Panc1 (cell line): Measurements from ENCODE around the gene CYP27B1. TPM values are rescaled to one million over a fixed set of nuclear protein-coding genes. Genes with fewer than 3 reads are reported as not detected.
"Not testable (repeated sequence)": the region's sequence is repeated elsewhere in the genome, so short reads cannot be mapped to it uniquely, and the experiment has no call there.

ENCODE experiments used
- ATAC-seq: fragments of 200-7000 bp; cut with Tn5 transposase; 2 replicates; pipeline ENCODE4 v1.9.1; 2020; ENCODE audit warnings: mild to moderate bottlenecking, moderate library complexity
- BruUV-seq: library from RNA; stranded (reverse); fragments of 400-500 nt; replicated peaks from 2 replicates; lab custom pipeline; 2021; lab: Mats Ljungman, UMichigan
- CTCF ChIA-PET: fragments of 300-600 bp; sonication (Branson Sonifier 250); formaldehyde crosslinking; loops from one replicate; lab custom pipeline; 2022; ENCODE audit warnings: antibody characterized with exemption; lab: Charles Lee
- POLR2A ChIA-PET: fragments of 300-600 bp; sonication (Branson Sonifier 250); formaldehyde crosslinking; loops from one replicate; lab custom pipeline; 2022; ENCODE audit warnings: antibody characterized with exemption; lab: Charles Lee
- DNase-seq: peaks from one replicate; pipeline ENCODE4 v3.0.0-alpha.2; 2010; ENCODE audit warnings: low read depth, low spot score
- H3K27ac ChIP-seq: 2 replicates; pipeline ENCODE4 v1.5.1; 2011; ENCODE audit warnings: mild to moderate bottlenecking, low read length, inconsistent platforms
- H3K27me3 ChIP-seq: fragments of 200-500 bp; sonication (Bioruptor generic); 2 replicates; pipeline ENCODE4 v1.6.0; 2014; ENCODE audit warnings: low read length, inconsistent platforms; ENCODE audit not compliant: control insufficient read depth, insufficient read depth
- H3K36me3 ChIP-seq: fragments of 200-500 bp; sonication (Bioruptor generic); 2 replicates; pipeline ENCODE4 v1.5.1; 2014; ENCODE audit warnings: inconsistent platforms, mild to moderate bottlenecking, low read length, moderate library complexity; ENCODE audit not compliant: control insufficient read depth, insufficient read depth
- H3K4me1 ChIP-seq: 2 replicates; pipeline ENCODE4 v1.5.1; 2011; ENCODE audit warnings: inconsistent platforms, mild to moderate bottlenecking, low read length, moderate library complexity; ENCODE audit not compliant: control insufficient read depth, insufficient read depth
- H3K4me3 ChIP-seq, 2 experiments: 2 replicates each; pipeline ENCODE4 v1.5.1; 2011 to 2012; ENCODE audit warnings: low read depth in 2 of 2, low read length in 2 of 2, mild to moderate bottlenecking in 2 of 2, inconsistent platforms in 1 of 2, moderate library complexity in 1 of 2
- H3K9me3 ChIP-seq: fragments of 200-500 bp; sonication (Bioruptor generic); 2 replicates; pipeline ENCODE4 v1.5.1; 2014; ENCODE audit warnings: low read depth, mild to moderate bottlenecking, inconsistent platforms, low read length, moderate library complexity; ENCODE audit not compliant: control insufficient read depth, insufficient read depth
- POLR2AphosphoS5 ChIP-seq: IDR thresholded peaks from 2 replicates; pipeline ENCODE4 v1.6.1; 2012; ENCODE audit warnings: mild to moderate bottlenecking, low read depth, low read length, moderate library complexity
- SIN3A ChIP-seq: IDR thresholded peaks from 2 replicates; pipeline ENCODE4 v1.6.1; 2012; ENCODE audit warnings: low read depth, mild to moderate bottlenecking, low read length, moderate library complexity, borderline replicate concordance; ENCODE audit not compliant: insufficient read depth
- TCF7L2 ChIP-seq: IDR thresholded peaks from 2 replicates; pipeline ENCODE4 v1.6.1; 2011; ENCODE audit warnings: mild to moderate bottlenecking, low read depth, low read length, inconsistent platforms
- in situ Hi-C: cut with HindIII; loops from 2 replicates; pipeline ENCODE4 v1.10.0; 2016; ENCODE audit warnings: low sequenced_read_pairs, low pct_unique_long_range_greater_than_20kb
- intact Hi-C: fragments of 100-400 bp; cut with micrococcal nuclease; formaldehyde crosslinking; loops from one replicate; pipeline ENCODE4 v1.10.0; 2022; ENCODE audit not compliant: unreplicated experiment
- total RNA-seq: library from RNA; stranded (reverse); gene quantifications from one replicate; pipeline ENCODE4 v1.2.1, GENCODE V29; 2021; ENCODE audit not compliant: unreplicated experiment
- TF ChIP-seq, protein P1 (sequence below): fragments of 450-650 bp; IDR thresholded peaks from 2 replicates; pipeline ENCODE4 v1.5.1; 2017; ENCODE audit warnings: mild to moderate bottlenecking
- TF ChIP-seq, protein P2 (sequence below), 2 experiments: IDR thresholded peaks; 2 replicates each; pipeline ENCODE4 v1.6.1; 2011 to 2012; ENCODE audit warnings: low read depth in 2 of 2, control low read depth in 1 of 2, low read length in 1 of 2, mild to moderate bottlenecking in 1 of 2, moderate library complexity in 1 of 2; ENCODE audit not compliant: insufficient read depth in 1 of 2

CYP27B1 gene
- total RNA-seq, 1 experiment from 2014 or later = 4.0 TPM

DNA sequence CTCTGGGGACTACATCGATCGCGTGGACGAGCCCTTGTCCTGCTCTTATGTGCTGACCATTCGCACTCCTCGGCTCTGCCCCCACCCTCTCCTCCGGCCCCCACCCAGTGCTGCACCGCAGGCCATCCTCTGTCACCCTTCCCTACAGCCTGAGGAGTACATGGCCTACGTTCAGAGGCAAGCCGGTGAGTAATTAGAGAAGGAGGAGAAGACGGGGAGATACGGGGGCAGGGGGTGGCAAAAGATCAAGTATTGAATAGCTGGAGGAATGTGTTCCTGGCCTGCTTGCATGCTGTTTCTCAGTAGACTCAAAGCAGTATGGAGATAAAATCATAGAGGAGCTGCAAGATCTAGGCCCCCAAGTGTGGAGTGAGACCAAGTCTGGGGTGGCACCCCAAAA is 51.1 kb downstream of the CYP27B1 start:
- no peaks in the 10 kb centered on the region for H3K9me3 ChIP-seq
- H3K27ac ChIP-seq = no peak overlapping the region
- in situ Hi-C loops = no loop called here
- H3K4me3 ChIP-seq = no peak overlapping the region
- intact Hi-C loops = no loop called here
- no peak for DNase-seq
- TF ChIP-seq TCF7L2 (no peak), SIN3A (no peak)
- ChIA-PET CTCF (no interaction called here), POLR2A (no interaction called here)
- no peak for ATAC-seq
- H3K36me3 ChIP-seq = no peaks in the 10 kb centered on the region; the same call in 1 of the 2 replicates
- H3K4me1 ChIP-seq = no peaks in the 10 kb centered on the region
- no peaks in the 10 kb centered on the region for H3K27me3 ChIP-seq
- BruUV-seq = no TSS peak

DNA sequence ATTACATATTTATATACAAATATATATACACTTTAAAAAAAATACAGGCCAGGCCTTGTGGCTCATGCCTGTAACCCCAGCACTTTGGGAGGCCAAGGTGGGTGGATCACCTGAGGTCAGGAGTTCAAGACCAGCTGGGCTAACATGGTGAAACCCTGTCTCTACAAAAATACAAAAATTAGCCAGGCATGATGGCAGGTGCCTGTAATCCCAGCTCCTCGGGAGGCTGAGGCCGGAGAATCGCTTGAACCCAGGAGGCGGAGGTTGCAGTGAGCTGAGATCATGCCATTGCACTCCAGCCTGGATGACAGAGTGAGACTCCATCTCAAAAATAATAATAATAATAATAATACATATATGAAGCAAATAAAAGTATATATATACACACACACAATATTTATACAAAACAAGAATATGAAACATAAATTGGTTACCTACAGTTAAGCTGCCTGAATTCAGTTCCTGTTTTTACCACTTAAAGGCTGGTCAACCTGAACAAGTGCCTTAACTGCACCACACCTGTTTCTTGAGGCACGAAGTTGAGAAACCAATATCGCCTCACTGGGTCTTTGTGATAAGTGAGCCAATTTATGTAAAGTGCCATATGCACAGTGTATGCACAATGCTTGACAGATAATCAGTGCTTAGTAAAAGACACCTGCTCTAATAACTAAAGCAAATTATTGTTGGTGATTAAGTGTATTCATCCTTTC is 51.7 kb downstream of the CYP27B1 start:
- POLR2A ChIA-PET, intact Hi-C loops, H3K4me3 ChIP-seq, DNase-seq, H3K9me3 ChIP-seq, H3K27me3 ChIP-seq, BruUV-seq, H3K4me1 ChIP-seq, CTCF ChIA-PET, H3K27ac ChIP-seq, H3K36me3 ChIP-seq, ATAC-seq, in situ Hi-C loops: not testable (repeated sequence)

DNA sequence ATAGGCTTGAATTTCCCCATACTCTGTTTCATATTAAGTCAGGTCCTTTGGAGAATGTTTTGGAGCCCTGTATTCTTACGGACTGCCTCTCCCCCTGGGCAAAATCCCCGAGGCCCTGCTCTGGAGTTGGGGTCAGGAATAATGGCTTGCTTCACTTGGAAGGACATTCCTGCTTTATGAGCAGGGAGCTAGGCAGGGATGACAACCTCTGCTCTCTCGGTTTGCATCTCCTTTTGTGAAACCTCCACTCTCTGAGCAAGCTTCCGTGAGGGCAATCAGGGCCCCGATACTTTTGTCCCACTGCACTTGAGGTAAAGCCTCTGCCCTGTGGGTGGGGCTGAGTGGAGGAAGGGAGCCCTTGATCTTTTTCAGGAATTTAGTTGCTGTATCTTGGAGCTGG is 53.7 kb downstream of the CYP27B1 start:
- CTCF ChIA-PET = no interaction called here
- no peak for DNase-seq
- Histone ChIP-seq H3K4me1 (no peaks in the 10 kb centered on the region), H3K9me3 (no peaks in the 10 kb centered on the region), H3K36me3 (no peaks in the 10 kb centered on the region; the same call in 1 of the 2 replicates), H3K27ac (no peak overlapping the region), H3K4me3 (no peak overlapping the region), H3K27me3 (no peaks in the 10 kb centered on the region)
- POLR2A ChIA-PET = no interaction called here
- in situ Hi-C loops = no loop called here
- intact Hi-C loops = no loop called here
- TF ChIP-seq TCF7L2 (no peak), POLR2AphosphoS5 (no peak), SIN3A (no peak)
- TF ChIP-seq, protein P1, sequence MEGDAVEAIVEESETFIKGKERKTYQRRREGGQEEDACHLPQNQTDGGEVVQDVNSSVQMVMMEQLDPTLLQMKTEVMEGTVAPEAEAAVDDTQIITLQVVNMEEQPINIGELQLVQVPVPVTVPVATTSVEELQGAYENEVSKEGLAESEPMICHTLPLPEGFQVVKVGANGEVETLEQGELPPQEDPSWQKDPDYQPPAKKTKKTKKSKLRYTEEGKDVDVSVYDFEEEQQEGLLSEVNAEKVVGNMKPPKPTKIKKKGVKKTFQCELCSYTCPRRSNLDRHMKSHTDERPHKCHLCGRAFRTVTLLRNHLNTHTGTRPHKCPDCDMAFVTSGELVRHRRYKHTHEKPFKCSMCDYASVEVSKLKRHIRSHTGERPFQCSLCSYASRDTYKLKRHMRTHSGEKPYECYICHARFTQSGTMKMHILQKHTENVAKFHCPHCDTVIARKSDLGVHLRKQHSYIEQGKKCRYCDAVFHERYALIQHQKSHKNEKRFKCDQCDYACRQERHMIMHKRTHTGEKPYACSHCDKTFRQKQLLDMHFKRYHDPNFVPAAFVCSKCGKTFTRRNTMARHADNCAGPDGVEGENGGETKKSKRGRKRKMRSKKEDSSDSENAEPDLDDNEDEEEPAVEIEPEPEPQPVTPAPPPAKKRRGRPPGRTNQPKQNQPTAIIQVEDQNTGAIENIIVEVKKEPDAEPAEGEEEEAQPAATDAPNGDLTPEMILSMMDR = no peak
- TF ChIP-seq, protein P2, sequence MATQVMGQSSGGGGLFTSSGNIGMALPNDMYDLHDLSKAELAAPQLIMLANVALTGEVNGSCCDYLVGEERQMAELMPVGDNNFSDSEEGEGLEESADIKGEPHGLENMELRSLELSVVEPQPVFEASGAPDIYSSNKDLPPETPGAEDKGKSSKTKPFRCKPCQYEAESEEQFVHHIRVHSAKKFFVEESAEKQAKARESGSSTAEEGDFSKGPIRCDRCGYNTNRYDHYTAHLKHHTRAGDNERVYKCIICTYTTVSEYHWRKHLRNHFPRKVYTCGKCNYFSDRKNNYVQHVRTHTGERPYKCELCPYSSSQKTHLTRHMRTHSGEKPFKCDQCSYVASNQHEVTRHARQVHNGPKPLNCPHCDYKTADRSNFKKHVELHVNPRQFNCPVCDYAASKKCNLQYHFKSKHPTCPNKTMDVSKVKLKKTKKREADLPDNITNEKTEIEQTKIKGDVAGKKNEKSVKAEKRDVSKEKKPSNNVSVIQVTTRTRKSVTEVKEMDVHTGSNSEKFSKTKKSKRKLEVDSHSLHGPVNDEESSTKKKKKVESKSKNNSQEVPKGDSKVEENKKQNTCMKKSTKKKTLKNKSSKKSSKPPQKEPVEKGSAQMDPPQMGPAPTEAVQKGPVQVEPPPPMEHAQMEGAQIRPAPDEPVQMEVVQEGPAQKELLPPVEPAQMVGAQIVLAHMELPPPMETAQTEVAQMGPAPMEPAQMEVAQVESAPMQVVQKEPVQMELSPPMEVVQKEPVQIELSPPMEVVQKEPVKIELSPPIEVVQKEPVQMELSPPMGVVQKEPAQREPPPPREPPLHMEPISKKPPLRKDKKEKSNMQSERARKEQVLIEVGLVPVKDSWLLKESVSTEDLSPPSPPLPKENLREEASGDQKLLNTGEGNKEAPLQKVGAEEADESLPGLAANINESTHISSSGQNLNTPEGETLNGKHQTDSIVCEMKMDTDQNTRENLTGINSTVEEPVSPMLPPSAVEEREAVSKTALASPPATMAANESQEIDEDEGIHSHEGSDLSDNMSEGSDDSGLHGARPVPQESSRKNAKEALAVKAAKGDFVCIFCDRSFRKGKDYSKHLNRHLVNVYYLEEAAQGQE (IDR thresholded peaks at IDR 0.05; ENCODE audit: insufficient read depth in 1 of 2, low read depth in 2 of 2, low read length in 1 of 2) = no peak
- ATAC-seq = no peak
- no TSS peak for BruUV-seq
